Measurements from ENCODE around the gene MX2.

DNA sequence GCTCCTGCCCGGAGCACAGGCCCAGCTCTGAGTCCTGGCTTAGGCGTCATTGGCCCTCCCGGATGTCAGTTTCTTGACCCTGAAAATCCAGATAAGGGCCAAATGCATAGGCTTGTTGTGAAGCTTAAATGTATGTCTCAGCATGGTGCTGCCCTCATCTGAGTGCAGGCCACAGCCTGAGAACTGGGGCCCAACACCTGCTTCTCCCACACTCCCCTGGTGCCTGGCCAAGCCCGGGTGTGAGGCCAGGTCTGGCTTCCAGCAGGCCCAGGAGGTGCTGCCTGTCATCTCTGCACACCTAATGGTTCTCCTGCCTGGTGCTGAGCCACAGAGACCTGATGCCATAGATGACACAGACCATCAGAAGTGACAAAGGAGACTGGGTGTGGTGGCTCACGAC lies 14.0 kb downstream of the MX2 start:
- TF ChIP-seq CTCF (IDR thresholded peaks at IDR 0.05; ENCODE audit: low read depth, low read length, poor library complexity, severe bottlenecking), result no peak
- TF ChIP-seq EZH2phosphoT487 (IDR thresholded peaks at IDR 0.05; ENCODE audit: borderline replicate concordance, low read length), result no peak

Data from DOHH2 (cell line).